ENCODE data around the gene BCKDK. TPM values are rescaled to one million over a fixed set of nuclear protein-coding genes. Genes with fewer than 3 reads are reported as not detected.

BCKDK gene
- polyA plus RNA-seq, 1 of the 3 experiments (the other 2 are of a cell fraction), result 73.2 TPM

- H3K4me2 ChIP-seq, result no peak overlapping the region
- TF ChIP-seq EP300 (IDR thresholded peaks at IDR 0.05; ENCODE audit: borderline replicate concordance in 1 of 2, low read depth in 1 of 2, low read length in 1 of 2) (no peak), MAX (IDR thresholded peaks at IDR 0.05; ENCODE audit: low read depth) (no peak), TCF12 (IDR thresholded peaks at IDR 0.05) (no peak), MXI1 (IDR thresholded peaks at IDR 0.05; ENCODE audit: low read depth, low read length) (no peak), SIN3A (IDR thresholded peaks at IDR 0.05; ENCODE audit: borderline replicate concordance, low read depth, low read length) (no peak), IRF3 (IDR thresholded peaks at IDR 0.05; ENCODE audit: low read depth, low read length) (no peak)
- ChIA-PET POLR2A (interaction anchor here (1.9 to 3.9 kb wide), 2 partner anchors 15 kb away, joined by 4 to 15 read pairs; partner anchors contain the start of gene KAT8), CTCF (interaction anchor here (1.5 kb wide), 1 partner anchor 10 kb away, joined by 4 read pairs; no protein-coding TSS in a partner anchor)
- H3K36me3 ChIP-seq (replicated peaks in 1 of 2; ENCODE audit: control insufficient read depth in 1 of 2, insufficient read depth in 2 of 2, low read length in 1 of 2), result peaks cover 0 to 13% of the 10 kb centered on the region in 2 experiments
- no peaks in the 10 kb centered on the region for H4K20me1 ChIP-seq (ENCODE audit: insufficient read depth)
- no peaks in the 10 kb centered on the region for H3K9me3 ChIP-seq
- no peak for DNase-seq
- no peak overlapping the region for H3K4me3 ChIP-seq (ENCODE audit: low read depth in 2 of 2, low read length in 1 of 2)
- H3K79me2 ChIP-seq (ENCODE audit: insufficient read depth), result no peaks in the 10 kb centered on the region
- no peak overlapping the region for H3K27ac ChIP-seq (ENCODE audit: low read depth in 2 of 2, low read length in 1 of 2)
- no peak overlapping the region for H2AFZ ChIP-seq (ENCODE audit: low read depth)
- no peak overlapping the region for H3K9ac ChIP-seq
- no peaks in the 10 kb centered on the region for H3K9me2 ChIP-seq
- no peaks in the 10 kb centered on the region for H3F3A ChIP-seq (replicated peaks; ENCODE audit: insufficient read depth)
- WGBS (ENCODE audit: low lambda C conversion rate), result 92% methylated on average over 17 of the region's 20 CpGs
- no peaks in the 10 kb centered on the region for H3K27me3 ChIP-seq (ENCODE audit: insufficient read depth)
- peaks cover 0 to 20% of the 10 kb centered on the region in 2 experiments; a peak in 1 of 4 replicates for H3K4me1 ChIP-seq (ENCODE audit: control insufficient read depth in 1 of 2, insufficient read depth in 2 of 2, low read depth in 1 of 2, low read length in 1 of 2)
Measured at GRCh38 chr16:31132303-31132979, 24.3 kb downstream of the BCKDK start.

GRCh38 chr16:31133046-31133501 is 24.9 kb downstream of the BCKDK start:
- Histone ChIP-seq H3K9me2 (no peaks in the 10 kb centered on the region), H3K27me3 (ENCODE audit: insufficient read depth) (no peaks in the 10 kb centered on the region), H3K4me1 (ENCODE audit: control insufficient read depth in 1 of 2, insufficient read depth in 2 of 2, low read depth in 1 of 2, low read length in 1 of 2) (peaks cover 0 to 20% of the 10 kb centered on the region in 2 experiments; a peak in 1 of 4 replicates), H3K36me3 (replicated peaks in 1 of 2; ENCODE audit: control insufficient read depth in 1 of 2, insufficient read depth in 2 of 2, low read length in 1 of 2) (peaks cover 0 to 13% of the 10 kb centered on the region in 2 experiments), H3K79me2 (ENCODE audit: insufficient read depth) (no peaks in the 10 kb centered on the region), H2AFZ (ENCODE audit: low read depth) (no peak overlapping the region), H3K4me2 (no peak overlapping the region), H3K9me3 (no peaks in the 10 kb centered on the region), H4K20me1 (ENCODE audit: insufficient read depth) (no peaks in the 10 kb centered on the region), H3K9ac (no peak overlapping the region), H3K4me3 (ENCODE audit: low read depth in 2 of 2, low read length in 1 of 2) (no peak overlapping the region), H3F3A (replicated peaks; ENCODE audit: insufficient read depth) (no peaks in the 10 kb centered on the region), H3K27ac (ENCODE audit: low read depth in 2 of 2, low read length in 1 of 2) (no peak overlapping the region; a peak in 1 of 4 replicates)
- DNase-seq, result no peak
- ChIA-PET CTCF (interaction anchor here (1.5 kb wide), 1 partner anchor 9 kb away, joined by 4 read pairs; no protein-coding TSS in a partner anchor), POLR2A (interaction anchor here (3.9 kb wide), 1 partner anchor 16 kb away, joined by 15 read pairs; the partner anchor contains the start of gene KAT8)
- 71% methylated on average over 1 of the region's 6 CpGs for WGBS (ENCODE audit: low lambda C conversion rate)
- TF ChIP-seq REST (IDR thresholded peaks at IDR 0.05; ENCODE audit: low read depth, low read length) (no peak), TCF12 (IDR thresholded peaks at IDR 0.05) (no peak), TEAD4 (IDR thresholded peaks at IDR 0.05; ENCODE audit: borderline replicate concordance, insufficient read depth) (no peak), USF1 (IDR thresholded peaks at IDR 0.05; ENCODE audit: borderline replicate concordance, low read depth) (no peak)
